ENCODE measurements around the gene MDM4.
"Not testable (repeated sequence)": the region's sequence is repeated elsewhere in the genome, so short reads cannot be mapped to it uniquely, and the experiment has no call there.

The MDM4 gene, protein sequence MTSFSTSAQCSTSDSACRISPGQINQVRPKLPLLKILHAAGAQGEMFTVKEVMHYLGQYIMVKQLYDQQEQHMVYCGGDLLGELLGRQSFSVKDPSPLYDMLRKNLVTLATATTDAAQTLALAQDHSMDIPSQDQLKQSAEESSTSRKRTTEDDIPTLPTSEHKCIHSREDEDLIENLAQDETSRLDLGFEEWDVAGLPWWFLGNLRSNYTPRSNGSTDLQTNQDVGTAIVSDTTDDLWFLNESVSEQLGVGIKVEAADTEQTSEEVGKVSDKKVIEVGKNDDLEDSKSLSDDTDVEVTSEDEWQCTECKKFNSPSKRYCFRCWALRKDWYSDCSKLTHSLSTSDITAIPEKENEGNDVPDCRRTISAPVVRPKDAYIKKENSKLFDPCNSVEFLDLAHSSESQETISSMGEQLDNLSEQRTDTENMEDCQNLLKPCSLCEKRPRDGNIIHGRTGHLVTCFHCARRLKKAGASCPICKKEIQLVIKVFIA

DNA sequence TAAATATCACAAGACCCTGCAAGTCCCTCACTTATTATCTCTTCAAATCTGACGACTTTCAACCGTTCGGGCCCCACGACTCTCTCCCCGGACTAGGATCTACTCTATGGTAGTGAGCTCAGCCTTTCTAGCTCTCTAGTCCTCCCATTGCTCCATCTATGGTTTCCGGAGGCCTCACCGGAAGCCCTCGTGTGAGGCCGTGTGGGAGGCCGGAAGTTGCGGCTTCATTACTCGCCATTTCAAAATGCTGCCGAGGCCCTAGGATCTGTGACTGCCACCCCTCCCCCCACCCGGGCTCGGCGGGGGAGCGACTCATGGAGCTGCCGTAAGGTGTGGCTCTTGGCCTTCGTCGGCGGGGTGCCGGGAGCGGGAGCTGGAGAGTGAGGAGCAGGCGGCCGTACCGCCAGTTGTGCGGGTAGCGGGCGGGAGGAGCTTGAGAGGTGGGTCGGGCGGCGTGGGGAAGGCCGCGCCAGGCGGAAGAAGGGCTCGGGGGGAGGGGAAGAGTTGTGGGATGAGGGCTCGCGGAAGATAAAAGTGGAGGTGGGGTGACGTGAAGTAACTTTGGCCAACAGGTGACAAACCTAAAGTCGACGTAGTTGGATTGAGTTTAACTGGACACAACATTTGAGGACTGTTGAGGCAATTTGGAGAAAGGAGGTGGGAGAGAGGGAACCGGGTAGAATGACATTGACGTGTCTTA lies at the start of gene MDM4:
MDM4 (plus strand) TSS at position 227 of the 700 bp plus-strand sequence. CDS start 9,113 bp downstream, outside the sequence.
- peak; percentile 92 to 93 for DNase-seq (ENCODE audit: low read depth in 2 of 2)

DNA sequence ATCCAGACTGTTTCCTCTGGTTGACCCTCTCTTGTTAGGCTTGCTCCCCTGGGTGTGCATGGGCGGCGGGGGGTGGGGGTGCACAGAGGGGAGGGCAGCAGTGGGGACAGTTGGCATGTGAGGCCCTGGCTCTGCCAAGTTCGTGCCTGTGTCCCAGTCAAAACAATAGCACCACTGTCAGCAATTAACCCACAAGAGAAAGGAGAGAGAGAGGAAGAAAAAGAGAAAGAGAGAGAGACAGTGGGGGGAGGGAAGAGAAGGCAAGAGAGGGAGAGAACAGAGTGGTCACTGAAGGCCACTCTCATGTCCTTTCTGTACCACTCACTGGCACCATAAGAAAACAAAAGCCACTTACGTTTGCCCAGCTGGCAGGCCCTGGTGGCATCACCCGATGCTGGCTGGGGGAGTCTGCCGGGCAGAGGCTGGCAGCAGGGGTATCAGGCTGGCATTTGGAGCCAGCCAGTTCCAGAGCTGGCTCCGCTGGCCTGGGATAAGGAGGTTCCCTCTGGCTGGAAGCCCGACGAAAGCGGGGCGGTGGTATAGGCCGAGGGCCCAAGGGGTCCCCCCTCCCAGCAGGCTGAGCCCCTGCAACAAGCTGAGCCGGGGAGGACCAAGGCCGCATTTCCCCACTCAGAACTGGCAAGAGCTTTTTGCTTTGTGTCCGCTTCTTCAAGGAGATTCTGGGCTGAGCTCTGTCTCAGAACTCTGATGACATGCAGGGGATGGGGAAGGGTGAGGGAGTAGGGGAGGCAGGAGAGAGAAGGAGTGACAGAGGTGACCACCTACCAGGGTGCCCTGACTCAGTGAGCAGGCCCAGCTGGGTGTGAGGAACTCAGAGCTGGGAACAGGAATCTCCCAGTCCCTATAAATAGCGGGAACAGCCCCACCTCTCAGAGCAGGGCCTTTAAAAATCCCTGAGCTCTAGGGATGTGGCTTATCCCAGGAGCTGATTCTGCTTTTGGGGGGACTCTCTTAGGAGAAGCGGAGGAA lies 49.5 kb upstream of the MDM4 start:
- no peak for DNase-seq (ENCODE audit: low read depth in 2 of 2)

DNA sequence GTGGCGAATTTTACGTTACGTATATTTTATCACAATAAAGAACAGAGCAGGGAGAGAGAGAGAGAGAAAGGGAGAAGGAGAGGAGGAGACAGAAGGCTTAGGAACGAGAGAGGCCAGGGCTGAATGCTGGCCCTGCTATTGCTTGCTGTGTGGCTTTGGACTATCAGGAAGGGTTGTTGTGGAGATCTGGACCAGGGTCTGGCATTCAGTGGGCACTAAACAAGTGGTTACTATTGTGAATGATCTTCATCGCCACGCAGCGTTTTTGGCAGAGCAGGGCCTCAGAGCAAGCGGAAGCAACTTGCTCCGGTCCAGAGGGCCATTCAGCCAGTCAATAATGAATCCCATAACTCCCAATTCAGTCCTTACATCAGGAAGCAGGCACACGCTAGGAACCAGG lies 48.0 kb upstream of the MDM4 start:
- no peak for DNase-seq (ENCODE audit: low read depth in 2 of 2)

DNA sequence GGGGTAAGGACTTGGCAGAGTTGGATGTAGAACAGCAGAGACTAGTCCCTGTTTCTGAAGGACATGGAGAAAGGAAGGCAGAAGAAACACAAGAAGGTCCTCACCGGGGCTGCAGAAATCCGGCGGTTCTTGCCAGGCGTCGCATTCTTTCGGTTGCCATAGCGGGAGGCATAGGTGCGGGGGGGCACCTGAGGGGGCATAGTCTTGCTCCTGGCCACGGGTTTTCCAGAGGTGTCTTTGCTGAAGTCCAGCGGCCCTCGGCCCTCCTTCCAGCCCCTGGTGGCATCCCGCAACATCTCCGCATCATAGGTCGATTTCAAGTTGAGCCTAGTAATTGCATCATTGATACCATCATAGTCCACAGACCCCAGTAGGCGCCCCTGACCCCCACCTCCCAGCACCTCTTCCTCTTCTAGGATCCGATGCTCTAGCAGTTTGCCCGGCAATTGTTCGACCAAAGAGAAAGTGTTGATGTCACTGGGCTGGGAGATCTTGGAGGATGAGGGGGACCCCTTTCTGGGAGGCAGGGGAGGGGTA lies 47.4 kb upstream of the MDM4 start:
- DNase-seq (ENCODE audit: low read depth in 2 of 2), result no peak

DNA sequence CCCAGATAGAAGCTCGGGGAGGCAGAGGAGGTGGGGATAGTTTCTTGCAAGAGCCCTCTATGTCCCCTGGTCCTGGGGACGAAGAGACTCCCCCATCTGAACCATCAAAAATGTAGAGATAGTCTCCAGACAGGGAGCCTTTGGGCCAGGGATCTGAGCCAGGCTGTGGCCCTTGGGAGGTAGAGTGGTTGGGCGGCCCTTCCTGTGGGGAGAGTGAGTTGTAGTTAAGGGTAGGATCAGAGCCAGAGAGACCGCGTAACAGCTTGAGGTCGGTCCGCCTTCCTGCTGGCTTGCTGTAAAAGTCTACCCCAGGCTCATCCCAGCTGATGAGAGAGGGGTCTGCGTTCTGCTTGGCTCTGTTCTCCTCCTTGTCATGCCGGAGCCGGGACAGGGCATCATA lies 46.9 kb upstream of the MDM4 start:
- DNase-seq (ENCODE audit: low read depth in 2 of 2), result no peak

DNA sequence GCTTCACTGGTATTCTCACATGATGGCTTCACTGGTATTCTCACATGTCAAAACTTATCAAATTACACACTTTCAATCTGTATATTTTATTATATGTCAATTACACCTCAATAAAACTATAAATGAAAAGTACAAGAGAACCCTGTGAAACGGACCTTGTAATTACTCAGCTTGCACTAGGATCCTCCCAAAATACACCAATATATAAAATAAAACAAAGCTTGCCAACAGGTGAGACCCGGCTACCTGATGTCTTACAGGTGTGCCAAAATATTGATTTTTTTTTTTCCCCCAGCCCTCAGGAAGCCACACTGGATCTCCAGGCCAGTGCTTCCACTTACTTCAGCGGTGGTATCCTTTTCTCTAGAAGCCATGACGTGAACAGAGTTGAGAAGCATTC lies 44.5 kb upstream of the MDM4 start:
- DNase-seq (ENCODE audit: low read depth in 2 of 2), result no peak

DNA sequence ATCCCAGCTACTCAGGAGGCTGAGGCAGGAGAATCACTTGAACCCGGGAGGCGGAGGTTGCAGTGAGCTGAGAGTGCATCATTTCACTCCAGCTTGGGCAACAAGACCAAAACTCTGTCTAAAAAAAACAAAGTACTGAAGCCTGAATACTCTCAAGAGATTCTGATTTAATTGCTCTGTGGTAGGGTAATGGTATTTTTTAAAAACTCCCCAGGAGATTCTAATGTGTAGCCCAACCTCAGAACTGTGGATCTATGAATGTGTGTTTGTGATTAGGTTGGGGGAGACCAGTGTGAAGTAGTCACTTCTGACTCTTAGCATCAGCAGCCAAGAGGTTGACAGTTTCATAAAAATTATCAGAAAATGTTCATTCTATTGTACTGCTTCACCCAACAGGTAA lies 43.5 kb upstream of the MDM4 start:
- no peak for DNase-seq (ENCODE audit: low read depth in 2 of 2)

DNA sequence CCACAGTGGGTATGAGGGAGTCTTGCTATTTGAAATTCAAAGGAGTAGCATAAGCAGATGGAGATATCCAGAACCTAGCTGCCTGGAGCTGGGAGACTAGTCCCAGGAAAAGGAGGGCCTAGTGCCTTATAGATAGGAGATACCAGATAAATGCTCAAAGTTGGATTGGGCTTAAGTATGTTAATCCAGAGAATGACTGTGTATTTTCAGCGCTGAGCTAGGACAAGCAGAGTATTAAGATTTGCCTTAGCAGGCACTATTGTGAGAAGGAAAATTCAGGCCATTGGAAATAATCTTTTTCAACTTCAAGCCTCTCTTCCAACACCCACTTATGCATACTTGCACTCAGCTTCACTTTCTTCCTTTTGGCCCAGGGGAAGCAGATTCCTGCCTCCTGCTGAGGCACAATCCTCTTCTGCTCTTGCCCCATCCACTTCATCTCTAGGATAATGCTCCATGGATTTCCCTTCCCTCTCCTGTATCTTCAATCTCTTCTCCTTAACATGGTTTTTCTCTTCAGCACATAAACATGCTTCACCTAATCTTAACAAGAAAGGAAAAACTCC lies 42.7 kb upstream of the MDM4 start:
- DNase-seq (ENCODE audit: low read depth in 2 of 2), result no peak

DNA sequence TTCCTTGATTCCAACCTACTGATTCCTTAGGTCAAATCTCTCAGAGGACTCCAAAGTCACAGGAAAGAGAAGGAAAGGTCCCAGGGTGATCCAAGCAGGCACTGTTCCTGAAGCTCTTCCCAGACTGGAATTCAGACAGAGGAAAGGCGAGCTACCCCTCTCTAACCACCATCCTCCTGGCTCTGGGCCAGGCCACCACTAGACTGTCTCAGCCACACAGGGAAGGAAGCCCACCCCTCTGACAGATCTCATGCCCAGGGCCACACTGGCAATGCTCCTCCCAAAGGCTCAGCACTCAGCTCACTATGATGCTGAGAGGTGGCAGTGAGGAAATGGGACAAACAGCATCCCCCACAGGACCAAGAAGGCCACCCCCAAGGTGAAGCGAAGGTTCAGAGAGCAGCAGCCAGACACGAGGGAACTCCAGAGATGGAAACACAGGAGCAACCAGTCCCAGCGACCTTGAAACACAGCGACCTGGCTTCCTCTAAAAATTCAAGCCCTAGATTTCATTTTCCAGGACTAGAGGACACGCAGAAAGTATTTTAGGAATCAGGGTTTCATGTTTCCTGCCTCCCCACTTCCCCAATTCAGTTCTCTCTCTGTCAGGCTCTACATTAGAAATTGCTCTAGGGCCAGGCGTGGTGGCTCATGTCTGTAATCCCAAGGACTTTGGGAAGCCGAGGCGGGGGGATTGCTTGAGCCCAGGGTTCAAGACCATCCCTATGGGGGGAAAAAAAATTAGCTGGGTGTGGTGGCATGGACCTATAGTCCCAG lies 40.4 kb upstream of the MDM4 start:
- DNase-seq (ENCODE audit: low read depth in 2 of 2), result no peak

DNA sequence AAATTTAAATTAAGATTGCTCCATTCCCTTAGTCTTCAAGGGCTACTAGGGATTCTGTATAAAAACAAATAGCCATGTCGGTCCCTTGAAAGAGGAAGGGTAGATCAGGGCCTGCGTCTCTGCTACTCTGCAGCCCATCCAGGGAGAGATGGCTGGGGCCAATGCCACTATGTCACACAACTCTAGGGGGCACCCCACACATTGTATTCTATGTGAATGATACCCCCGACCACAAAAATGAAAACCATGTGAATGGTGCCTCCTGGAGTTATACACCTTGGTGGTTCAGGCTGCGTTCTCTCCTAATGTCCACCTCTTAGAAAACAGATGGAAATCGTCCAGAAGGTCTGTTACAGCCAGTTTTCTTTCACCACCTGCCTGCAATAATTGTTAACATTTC lies 39.6 kb upstream of the MDM4 start:
- DNase-seq (ENCODE audit: low read depth in 2 of 2), result no peak

DNA sequence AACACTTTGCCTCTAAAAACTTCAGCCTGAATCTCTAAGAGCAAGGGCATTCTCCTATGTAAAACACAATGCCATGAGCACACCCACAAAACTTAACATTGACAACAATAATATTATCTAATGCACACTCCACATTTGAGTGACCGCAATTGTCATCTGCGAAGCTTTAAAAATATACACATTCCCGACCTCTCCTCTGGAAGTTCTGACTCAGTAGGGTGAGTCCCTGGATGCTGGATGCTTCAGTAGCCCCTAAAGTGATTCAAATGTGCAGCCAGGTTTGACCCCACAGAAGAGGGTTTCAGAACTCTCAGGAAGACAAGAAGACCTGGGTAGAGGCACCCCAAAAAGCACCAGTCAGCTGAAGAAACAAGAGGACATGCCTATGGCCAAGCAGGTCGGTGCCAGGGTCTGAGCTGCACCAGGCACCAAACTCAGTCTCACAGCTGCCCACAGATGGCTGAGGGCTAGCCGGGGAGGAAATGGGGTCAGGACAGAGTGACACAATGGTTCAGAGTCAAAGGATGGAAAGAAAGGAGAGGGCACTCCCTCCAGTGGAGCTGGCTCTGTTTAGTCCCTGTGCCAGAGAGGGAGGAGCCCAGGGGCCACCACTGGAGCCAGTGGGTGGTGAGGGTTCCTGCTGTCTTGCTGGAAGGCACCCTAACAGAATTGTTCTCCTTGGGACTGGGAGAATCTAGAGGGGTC lies 39.0 kb upstream of the MDM4 start:
- DNase-seq (ENCODE audit: low read depth in 2 of 2), result no peak

DNA sequence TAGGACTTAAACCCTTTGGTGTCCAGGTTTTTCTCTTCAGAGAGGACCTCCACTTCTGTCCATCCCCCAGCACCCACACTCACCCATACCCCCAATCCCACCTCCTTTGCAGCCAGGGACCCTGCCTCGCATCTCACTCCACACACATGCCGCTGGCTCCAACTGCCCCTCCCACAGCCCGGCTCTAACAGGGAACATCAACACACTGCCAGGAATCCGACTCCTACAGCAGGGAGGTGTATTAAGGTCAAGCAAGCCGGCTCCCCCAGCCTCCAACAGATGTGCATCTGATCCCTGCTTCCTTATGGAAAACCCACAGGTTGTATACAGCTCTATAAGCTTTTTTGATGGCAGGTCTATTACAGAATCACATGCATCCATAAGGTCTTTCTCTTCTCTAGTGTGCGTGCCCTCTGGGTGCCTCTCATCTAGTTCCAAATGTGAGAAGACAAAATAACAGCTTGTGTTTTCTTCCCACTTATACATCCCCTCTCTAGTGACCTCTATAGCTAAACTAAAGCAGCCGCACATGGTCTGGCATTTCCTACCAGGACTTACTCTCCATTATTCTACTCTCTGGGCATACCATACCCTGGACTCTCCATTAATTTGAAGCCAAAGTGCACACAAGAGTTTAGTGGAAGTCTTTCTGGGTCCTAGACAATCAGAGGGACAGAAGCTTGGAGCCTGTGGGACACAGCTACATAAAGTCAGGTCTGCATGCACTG lies 37.9 kb upstream of the MDM4 start:
- no peak for DNase-seq (ENCODE audit: low read depth in 2 of 2)

DNA sequence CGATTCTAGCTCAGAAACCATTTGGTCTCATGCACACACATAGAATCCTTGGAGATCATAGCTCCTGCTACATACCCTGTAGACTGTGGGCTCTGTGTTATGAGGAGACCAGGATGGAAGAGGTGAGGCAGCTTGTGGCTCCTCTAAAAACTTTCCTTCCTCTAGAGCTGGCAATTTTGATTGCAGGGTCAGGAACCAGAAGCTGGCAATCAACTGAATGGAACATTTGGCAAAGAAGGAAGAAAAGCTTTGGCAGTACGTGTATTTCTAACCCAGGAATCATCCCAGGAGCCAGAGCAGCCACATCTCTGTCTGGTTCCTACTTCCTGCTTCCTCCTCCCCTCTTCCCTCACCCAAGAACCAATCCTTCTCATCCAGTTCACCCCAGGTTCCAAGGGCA lies 37.3 kb upstream of the MDM4 start:
- no peak for DNase-seq (ENCODE audit: low read depth in 2 of 2)

DNA sequence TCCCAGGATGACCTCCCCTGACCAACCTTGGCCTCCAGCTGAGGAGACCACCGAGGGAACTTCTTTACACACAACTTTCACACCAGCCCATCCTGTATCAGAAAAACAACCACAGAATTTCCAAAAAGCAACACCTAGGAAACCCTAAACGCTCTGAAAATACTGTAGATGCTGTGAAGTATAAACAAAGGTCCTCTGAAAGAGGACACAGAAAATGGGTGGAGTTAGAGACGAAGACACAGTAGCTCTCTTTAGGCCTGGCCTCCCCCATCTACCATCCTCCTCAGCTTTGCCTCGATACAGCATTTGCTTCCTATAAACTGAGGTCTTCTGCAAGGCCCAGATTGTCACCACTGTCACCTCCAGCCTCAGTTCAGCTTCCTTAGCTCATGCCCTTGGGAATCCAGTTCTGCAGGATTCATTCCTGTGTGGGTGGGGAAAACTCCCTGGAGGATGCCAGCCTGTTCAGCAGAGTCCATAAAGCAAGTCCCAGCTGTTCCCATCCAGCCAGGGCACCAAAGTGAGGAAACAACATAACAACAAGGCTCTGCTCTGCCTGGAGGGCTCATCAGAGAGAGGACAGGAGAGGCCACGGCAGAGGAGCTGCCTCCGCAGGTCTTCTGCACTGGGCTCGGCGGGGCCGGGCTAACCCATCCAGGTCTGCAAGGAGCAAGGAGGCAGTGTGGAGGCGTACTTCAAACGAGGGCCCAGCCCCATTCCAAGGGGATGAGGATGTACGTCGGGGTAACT lies 36.6 kb upstream of the MDM4 start:
- no peak for DNase-seq (ENCODE audit: low read depth in 2 of 2)

DNA sequence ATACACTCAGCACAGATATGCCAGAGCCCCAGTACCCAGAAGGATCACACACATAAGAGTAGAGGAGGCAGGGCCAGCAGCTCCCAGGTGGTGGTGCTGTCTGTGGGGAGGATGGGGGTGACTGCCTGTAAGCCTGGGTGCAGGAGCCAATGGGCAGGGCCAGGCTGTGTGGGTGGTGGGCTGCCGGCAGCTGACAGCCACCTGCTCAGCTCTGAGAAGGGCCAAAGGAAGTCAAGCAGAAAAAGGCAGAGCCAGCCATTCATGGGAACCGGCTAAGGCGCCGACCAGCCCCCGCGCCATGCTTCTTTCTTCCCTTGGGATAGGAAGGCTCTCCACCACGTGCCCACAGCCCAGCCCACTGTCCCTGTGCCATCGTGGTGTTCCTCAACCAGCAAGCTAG lies 35.7 kb upstream of the MDM4 start:
- no peak for DNase-seq (ENCODE audit: low read depth in 2 of 2)

DNA sequence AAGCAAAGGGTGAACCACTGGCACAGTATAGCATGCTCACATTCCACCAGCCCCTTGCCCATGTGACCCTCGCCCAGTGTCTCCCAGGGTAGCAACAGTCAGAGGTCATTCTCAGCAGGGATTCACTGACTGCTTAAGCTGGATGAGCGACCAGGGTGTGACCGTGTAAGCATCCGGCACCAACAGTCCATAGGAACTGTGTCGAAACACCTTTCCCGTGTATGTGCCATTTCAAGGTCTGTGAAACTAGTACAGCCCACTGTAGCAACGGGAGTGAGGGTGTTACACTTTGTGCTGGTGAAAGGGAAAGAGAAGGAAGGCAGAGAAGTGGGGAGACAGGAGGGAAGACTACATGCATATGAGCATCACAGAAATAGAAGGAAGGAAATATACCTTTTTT lies 32.4 kb upstream of the MDM4 start:
- DNase-seq (ENCODE audit: low read depth in 2 of 2), result no peak

DNA sequence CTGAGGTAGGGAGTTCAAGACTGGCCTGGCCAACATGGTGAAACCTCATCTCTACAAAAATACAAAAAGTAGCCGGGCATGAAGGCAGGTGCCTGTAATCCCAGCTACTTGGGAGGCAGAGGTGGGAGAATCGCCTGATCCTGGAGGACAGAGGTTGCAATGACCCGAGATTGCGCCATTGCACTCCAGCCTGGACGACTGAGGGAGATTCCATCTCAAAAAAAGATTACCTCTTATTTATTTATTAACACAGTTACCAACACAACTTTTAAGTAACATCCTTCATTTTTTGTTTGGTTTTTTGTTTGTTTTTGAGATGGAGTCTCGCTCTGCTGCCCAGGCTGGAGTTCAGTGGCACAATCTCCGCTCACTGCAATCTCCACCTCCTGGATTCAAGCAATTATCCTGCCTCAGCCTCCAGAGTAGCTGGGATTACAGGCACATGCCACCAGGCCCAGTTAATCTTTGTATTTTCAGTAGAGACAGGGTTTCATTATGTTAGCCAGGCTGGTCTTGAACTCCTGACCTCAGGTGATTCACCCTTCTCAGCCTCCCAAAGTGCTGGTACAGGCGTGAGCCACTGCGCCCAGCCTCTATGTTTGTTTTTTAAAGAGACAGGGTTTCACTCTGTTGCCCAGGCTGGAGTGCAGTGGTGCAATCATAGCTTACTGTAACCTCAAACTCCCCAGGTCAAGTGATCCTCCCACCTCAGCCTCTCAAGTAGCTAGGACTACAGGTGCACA lies 29.5 kb upstream of the MDM4 start:
- DNase-seq (ENCODE audit: low read depth in 2 of 2), result not testable (repeated sequence)

DNA sequence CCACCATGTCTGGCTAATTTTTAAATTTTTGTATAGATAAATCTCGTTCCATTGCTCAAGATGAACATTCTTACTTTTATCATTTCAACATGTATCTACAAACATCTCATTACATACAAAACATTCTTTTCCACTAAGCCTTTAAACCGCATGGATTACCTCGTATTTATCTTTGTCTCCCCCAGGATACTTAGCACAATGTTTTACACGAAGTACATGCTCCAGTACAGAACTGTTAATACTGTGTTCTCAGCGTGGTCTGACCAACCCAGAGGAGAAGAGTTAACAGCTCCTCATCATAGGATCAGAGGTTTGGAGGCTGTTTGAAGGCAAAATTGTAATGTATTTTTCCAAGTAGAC lies 29.0 kb upstream of the MDM4 start:
- DNase-seq (ENCODE audit: low read depth in 2 of 2), result no peak
